GM12865 (cell line): ENCODE results near the gene PAMR1.

Source experiments
- DNase-seq: peaks from one replicate; pipeline ENCODE4 v3.0.0; 2010; ENCODE audit warnings: low read depth
- H3K4me3 ChIP-seq: 2 replicates; pipeline ENCODE4 v1.5.1; 2011; ENCODE audit warnings: mild to moderate bottlenecking, low read depth, low read length, control low read depth
- TF ChIP-seq, protein P1 (sequence below): IDR thresholded peaks from 2 replicates; pipeline ENCODE4 v1.5.1; 2011; ENCODE audit warnings: low read length, control low read depth, low read depth, inconsistent platforms; ENCODE audit not compliant: insufficient read depth; ENCODE audit errors: missing control alignments

Gene PAMR1

DNA sequence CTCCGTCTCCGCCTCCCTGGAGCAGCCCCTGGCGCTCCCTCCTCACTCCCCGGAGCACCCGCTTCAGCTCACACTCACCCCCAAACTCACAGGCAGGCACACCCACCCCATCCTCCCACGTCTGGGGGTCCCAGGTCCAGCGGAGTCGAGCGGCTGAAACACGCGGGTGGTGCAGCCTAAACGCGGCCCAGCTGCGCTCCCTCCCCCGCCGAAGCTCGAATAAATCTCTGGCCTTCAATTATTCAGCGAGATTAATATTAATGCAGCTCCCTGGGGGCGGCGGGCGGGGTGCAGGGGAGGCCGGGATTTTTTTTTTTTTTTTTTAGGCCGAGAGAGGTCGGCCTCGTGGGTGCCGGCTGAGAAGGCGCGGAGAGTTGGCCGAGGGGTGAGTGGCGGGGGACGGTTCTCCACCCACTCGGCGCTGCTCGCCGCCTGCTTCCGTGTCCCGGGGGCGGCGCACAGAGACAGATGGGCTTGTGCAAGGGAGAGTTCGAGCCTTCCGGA is 105.5 kb downstream of the PAMR1 start:
- H3K4me3 ChIP-seq: no peak overlapping the region
- TF ChIP-seq, protein P1, sequence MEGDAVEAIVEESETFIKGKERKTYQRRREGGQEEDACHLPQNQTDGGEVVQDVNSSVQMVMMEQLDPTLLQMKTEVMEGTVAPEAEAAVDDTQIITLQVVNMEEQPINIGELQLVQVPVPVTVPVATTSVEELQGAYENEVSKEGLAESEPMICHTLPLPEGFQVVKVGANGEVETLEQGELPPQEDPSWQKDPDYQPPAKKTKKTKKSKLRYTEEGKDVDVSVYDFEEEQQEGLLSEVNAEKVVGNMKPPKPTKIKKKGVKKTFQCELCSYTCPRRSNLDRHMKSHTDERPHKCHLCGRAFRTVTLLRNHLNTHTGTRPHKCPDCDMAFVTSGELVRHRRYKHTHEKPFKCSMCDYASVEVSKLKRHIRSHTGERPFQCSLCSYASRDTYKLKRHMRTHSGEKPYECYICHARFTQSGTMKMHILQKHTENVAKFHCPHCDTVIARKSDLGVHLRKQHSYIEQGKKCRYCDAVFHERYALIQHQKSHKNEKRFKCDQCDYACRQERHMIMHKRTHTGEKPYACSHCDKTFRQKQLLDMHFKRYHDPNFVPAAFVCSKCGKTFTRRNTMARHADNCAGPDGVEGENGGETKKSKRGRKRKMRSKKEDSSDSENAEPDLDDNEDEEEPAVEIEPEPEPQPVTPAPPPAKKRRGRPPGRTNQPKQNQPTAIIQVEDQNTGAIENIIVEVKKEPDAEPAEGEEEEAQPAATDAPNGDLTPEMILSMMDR: no peak
- no peak for DNase-seq

DNA sequence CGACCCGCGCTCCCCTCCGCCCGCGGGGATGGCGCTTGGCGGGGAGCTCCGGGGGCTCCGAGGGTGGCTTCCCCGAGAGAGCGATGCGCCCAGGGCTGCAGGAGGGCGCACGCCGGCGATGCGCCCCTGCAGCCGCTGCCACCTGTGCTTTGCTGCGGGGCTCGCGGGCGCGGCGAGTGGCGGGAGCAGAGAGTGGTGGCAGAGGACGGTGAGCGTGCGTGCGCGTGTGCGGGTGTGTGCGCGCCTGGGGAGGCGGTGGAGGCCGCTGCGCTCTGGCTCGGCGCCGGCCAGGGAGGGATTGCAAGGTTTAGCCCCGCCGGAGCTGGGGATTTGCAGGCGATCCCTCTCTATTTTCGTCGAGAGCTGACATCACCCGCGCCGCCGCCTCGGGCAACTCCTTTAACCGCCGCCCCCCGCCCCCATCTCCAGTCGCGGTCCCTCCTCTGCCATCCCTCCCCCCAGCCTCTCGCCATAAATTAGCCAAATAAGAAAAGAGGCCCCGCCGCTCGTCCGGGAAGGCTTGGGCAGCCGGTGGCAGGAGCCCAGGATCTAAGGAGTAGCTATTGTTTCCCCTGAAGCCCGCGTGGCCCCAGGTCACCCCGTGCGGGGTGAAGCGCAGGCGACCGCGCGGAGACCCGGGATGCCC is 106.1 kb downstream of the PAMR1 start, which contains the start of gene SLC1A2:
Gene SLC1A2 (minus strand): TSS at position 375 of the 646 bp plus-strand sequence. CDS start 592 bp downstream, outside the sequence.
- no peak within 1 kb of the TSS for H3K4me3 ChIP-seq
- TF ChIP-seq, protein P1: no peak
- no peak for DNase-seq

DNA sequence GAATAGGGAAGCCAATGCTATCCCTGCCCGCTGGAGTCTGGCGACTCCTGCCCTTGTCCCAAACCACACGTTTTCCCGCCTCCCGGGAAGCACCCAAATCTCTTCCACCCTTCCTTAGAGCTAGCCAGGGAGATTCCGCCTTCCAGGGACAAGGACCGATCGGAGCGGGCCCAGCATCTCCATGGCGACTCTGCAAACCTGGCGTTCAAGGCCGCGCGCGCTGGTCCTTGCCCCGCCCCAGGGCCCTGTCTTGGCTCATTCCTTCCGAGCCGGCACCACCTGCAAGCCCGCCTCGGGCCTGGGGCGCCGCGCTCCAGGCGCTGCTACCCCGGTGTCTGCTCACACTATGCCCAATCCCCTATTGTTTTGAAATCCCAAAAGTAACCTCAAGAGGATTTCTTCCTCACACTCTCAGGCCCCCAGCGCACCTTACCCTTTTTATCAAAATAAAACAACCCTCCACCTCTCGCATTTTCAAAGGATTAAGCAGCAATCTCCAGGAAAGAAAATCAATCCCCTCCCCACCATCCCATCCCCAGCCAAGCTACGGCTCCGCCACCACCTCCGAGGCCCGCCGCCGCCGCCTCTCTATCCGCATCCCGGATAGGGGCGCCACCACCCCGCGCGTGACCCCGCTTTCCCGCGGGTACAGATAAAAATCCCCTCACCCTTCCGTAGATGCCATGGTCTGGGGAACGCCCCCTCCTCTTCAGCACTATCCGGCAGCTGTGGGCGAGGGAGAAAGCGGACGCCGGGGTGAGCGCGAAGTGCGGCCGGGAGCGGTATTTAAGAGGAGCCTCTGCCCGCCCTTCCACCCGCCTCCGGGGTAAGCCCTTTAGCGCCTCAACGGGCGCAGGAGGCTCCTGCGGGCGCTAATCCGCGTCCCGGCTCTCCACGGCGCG is 106.9 kb downstream of the PAMR1 start:
- no peak overlapping the region for H3K4me3 ChIP-seq
- no peak for DNase-seq
- TF ChIP-seq, protein P1: no peak

DNA sequence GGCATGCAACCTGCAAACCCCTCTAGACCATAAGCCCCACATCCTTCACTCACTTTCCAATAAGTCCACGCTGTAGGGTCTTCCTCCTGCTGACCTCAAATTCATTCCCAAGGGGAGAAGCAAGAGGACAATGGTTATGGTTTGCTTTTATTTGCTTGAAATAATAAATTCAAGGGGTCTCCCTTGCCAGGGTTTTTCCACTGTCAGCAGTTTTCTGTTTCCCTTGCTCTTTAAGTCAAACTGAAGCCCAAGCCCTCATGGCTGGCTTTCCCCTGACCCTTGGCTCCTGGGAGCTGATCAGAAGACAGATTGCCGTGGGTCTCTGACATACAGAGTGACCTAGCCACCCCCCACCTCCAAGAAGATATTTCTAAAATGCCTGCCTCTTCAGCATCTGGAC is 109.9 kb downstream of the PAMR1 start:
- TF ChIP-seq, protein P1: no peak
- DNase-seq: no peak
- H3K4me3 ChIP-seq: no peak overlapping the region

DNA sequence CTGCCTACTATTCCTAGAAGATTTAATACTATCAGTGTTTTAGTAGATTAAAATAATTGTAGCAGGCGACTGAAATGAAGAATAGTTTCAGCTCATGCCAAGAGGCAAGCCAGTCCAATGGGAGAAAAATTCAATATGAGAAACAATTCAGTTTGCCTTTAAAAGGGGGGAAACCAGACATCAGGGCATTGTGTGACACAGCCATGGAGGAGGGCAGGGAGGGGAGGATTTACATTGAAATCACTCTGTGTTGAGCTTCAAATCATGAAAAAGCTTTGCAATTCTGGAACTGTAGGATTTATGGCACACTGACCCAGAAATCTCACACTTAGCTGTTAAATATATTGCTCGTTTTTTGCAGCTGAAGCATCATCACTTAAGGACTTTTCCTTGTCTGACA is 110.6 kb downstream of the PAMR1 start:
- H3K4me3 ChIP-seq: no peak overlapping the region
- TF ChIP-seq, protein P1: no peak
- DNase-seq: no peak

DNA sequence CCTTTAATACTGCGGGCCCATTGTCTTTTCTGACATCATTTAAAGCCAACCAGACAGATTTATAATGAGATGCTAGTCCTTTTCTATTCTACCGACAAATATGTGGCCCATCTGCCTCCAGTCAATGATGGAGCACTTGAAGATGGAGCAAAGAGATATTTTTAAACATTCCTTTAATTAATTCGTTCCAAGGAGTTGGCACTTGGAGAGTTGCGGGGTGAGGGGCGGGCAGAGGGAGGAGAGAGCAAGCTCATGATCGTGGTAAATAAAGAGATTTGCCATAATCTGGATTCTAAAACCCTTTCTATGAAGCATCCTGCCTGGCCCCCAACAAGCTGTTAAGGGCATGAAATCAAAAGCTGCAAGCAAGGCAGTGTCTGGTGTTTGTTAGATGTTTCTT is 111.1 kb downstream of the PAMR1 start:
- DNase-seq: no peak
- TF ChIP-seq, protein P1: no peak
- H3K4me3 ChIP-seq: no peak overlapping the region
